GM18507 (cell line): ENCODE results near the gene CRLF1.

Experiments
- DNase-seq: peaks from one replicate; pipeline ENCODE4 v3.0.0; 2011; ENCODE audit warnings: low read depth; ENCODE audit not compliant: insufficient read length; ENCODE audit errors: extremely low spot score
- FAIRE-seq: peaks from 2 replicates; lab custom pipeline; 2011; peaks lifted over from hg19 to GRCh38; lab: Jason Lieb, UNC

The CRLF1 gene

DNA sequence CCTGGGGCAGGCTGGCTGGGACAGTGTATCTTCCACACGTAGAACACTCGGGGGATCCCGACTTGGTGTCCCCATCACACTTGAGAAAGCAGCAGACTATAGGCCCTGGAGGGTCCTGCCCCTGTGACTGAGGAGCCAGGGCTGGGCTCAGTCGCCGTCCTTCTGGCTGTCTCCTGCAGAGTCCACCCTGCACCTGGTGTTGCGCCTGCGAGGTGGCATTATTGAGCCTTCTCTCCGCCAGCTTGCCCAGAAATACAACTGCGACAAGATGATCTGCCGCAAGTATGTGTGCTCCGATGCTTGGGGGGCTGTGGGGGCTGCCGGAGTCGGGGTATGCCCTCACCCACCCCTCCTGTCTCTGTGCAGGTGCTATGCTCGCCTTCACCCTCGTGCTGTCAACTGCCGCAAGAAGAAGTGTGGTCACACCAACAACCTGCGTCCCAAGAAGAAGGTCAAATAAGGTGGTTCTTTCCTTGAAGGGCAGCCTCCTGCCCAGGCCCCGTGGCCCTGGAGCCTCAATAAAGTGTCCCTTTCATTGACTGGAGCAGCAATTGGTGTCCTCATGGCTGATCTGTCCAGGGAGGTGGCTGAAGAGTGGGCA lies 31.8 kb downstream of the CRLF1 start:
- FAIRE-seq (no peak), DNase-seq (no peak)

DNA sequence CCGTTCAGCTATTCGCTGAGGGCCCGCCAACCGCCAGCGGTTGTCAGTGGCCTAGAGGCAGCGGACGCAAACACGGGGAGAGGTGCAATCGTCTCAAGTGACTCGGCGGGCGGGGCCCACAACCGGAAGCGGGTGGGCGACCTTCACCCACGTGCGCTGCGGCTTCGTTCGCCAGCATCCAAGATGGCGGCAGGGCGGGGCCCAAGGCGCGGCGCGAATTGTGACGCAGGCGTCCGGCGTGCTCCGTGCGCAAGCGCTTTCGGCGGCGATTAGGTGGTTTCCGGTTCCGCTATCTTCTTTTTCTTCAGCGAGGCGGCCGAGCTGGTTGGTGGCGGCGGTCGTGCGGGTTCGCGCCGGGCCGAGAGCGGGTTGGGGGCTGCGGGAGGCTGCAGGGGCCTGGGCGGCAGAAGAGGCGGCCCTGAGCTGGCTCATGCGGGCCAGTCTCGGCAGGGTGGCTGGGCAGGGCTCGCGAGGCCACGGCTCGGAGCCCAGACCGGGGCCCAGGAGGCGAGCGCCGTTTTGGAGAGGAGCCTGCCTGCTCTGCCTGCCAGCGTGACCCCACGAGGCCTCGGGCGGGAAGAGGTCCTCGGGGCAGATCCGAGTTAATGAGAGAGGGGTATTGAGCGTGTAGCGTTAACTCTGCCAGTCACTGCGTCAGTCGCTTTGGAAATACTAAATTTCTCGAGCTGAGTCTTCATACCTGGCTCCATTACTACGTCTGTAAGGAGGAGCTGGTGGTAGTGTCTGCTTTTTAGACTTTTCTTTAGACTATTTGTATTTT lies 34.8 kb downstream of the CRLF1 start, which contains the start of gene UBA52:
Gene UBA52 (plus strand): TSS at position 294 of the 781 bp plus-strand sequence. CDS start 1,444 bp downstream, outside the sequence.
- FAIRE-seq = peak; percentile 98

DNA sequence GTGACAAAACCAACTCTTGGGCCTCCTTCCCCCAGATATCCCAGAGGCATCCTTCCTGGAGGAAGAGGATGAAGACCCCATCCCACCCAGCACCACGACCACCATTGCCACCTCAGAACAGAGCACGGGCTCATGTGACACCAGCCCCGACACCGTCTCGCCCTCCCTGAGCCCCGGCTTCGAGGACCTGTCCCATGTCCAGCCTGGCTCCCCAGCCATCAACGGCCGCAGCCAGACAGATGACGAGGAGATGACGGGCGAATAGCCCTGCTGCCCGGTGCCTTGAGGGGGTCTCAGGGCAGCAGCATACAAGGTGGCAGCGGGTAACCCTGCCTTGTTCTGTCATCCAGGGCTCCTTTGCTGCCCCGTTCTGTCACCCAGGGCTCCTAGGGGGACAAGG lies 38.2 kb downstream of the CRLF1 start:
- DNase-seq (no peak), FAIRE-seq (no peak)

More for the DNA sequence above, 34.8 kb downstream of the CRLF1 start, which contains the start of gene UBA52:
- DNase-seq = peak; percentile 83

DNA sequence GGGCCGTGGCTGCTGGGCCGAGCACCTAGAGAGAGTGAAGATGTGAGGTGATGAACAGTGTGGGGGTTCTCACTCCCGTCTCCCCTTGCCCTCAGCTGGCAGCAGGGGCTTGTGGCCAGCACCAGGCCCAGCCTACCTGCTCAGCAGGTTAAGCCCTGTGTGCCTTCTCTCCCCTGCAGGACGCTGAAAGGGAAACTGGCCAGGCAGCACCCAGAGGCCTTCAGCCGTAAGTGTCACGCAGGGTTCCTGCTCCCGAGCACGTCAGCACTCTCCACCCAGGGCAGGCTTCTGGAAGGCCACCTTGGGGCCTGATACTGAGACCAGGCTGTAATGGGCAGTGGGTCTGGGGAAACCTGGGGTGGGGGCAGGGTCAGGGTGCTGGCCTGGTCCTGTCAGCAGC lies 39.6 kb downstream of the CRLF1 start:
- DNase-seq = no peak
- FAIRE-seq = no peak

DNA sequence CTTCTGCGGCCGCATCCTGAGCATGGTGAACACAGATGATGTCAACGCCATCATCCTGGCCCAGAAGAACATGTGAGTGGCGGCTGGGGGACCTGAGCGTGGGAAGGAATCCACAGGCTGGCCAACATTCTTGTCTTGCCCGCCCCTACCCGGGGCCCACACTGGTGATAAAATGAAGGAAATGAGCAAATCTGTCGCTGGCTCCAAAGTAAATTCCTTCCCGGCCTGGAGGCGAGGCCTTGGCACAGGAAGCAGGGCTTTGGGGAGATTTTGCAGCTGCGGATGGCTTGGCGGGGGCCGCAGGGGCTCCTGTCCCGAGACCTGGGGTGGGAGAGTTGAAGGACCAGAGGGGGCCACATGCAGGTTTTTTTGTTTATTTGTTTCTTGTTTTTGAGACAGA lies 44.5 kb downstream of the CRLF1 start:
- DNase-seq (no peak), FAIRE-seq (no peak)

DNA sequence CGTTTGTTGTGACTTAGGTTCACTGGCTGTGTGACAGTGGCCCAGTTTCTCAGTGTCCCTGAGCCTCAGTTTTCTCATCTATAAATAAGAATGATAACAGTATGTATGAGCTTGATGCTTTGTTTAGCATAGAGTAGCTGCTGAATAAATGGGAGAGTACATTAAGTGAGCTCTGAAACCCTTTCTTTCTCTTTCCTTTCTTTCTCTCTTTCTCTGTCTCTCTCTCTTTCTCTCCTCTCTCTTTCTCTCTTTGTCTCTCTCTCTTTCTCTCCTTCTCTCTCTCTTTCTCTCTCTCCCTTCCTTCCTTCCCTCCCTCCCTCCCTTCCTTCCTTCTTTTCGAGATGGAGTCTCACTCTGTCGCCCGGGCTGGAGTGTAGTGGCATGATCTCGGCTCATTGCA lies 46.9 kb downstream of the CRLF1 start:
- FAIRE-seq (no peak), DNase-seq (no peak)

DNA sequence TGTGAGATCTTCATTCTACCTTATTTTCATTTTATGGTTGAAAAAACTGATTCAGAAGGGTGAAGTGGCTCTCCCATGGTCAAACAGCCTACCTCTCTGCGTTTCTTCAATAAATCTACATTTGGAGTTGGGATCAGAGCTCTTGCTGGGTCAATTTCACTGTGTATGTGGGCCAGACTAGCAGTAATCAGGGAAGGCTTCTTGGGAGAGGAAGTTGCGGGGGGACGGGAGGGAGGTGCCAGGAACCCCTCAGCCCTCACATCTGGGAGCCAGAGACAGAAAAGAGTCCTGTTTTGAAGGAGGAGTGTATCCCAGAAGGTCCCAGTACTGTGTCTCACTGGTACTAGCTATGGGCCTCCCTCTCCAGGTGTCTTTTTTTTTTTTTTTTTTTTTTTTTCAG lies 48.0 kb downstream of the CRLF1 start:
- DNase-seq = no peak
- peak; percentile 57 for FAIRE-seq

DNA sequence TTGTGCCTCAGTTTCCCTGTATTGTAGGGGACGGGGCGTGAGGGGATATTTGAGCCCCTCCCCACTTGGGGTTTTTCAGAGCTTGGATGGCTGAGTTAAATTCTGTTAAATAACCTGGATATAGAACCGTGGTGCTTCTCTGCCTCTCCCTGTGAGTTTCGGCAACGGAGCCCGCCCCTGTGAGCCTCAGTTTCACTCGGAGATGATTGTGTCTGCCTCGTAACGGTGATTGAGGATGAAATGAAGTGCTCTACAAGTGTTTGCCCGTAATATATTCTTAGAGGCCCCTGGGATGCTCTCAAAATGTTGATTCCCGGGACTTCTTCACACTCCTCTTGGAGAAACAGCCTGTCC lies 48.4 kb downstream of the CRLF1 start:
- no peak for DNase-seq
- FAIRE-seq = no peak

DNA sequence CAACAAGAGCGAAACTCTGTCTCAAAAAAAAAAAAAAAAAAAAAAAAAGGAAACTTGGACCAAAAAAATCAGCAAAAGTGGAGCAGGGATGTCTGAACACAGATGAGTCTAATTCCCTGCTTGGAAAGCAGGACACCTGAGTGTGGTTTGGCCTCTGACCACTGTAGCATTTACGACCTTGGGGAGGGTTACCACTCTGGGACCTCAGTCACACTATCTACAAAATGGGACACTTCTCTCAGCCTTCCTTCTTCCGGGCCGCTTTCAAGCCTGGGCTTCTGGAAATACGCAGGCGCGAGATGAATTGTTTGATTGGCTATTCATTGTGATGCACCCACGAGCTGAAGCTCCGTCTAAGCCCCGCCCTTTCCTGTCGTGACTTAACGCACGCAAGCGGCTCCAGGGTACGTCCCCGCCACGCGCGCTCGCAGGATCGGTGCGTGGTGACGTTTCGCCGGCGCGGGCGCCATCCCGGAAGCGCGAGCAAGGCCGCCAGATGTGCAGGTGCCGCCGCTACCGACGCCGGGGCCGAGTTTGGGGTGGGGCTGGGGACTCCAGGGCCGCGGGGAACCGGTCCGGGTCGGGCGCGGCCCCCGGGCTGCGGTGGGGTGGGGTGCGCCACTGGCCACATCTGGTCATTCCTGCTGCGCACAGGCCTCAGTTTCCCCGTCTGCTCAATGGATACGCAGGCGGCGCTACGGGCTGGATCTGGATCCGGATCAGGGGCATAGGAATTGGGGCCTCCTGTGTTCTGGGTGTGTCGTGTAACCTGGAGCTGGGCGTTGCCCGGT lies 49.0 kb downstream of the CRLF1 start, which contains the start of gene KXD1:
Gene KXD1 (plus strand): TSS at position 460 of the 791 bp plus-strand sequence. CDS start 4,187 bp downstream, outside the sequence.
- FAIRE-seq (peak; percentile 100), DNase-seq (peak; percentile 95)

DNA sequence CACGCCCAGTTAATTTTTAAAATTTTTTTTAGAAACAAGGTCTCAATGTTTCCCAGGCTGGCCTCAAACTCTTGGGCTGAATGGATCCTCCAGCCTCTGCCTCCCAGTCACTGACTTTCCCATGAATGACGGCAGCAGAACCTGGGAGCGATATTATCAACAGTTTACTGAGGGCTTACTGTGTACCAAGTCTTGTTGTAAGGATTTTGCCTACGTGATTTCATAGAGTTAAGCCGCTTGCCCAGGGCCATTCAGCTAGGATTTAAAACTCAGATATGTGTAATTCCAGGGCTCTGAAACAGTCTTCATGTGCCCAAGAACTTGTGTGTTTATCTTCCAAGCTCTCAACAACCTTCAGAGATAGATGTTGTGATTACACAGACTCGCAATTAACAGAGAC lies 55.0 kb downstream of the CRLF1 start:
- no peak for FAIRE-seq
- DNase-seq = no peak

DNA sequence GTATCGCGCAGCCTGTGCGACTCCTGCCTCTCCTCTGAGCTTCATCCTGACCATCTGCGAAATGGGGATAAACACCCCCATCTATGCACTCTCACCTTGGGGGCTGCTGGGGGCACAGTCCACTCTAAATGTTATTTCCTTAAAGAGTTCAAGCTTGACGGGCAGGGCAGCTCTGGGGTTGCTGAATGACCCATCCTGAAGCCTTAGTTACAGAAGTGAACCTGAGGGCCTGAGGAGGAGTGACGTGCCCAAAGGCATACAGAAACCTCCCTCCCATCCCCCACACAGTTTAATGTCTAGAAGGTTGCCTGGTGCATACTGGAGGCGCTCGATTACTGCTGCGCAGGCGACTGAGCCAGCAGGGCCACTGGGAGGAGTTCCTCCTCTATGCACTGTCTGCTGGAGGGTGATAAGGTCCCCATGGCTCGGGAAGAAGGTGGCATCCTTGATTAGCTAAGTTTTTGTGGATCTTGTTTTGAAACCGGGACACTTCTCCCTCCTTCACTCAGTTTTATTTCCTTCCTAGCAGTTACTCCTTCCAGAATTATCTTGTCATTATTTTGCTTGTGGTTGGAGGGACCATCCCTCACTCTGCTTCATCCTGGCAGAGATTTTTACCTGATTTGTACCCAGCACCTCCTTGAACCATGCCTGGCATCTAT lies 62.7 kb downstream of the CRLF1 start:
- FAIRE-seq (peak; percentile 85), DNase-seq (peak; percentile 69)
